ENCODE results near the gene KRTAP2-4.
"Not testable (repeated sequence)": the region's sequence is repeated elsewhere in the genome, so short reads cannot be mapped to it uniquely, and the experiment has no call there.

Gene KRTAP2-4, protein sequence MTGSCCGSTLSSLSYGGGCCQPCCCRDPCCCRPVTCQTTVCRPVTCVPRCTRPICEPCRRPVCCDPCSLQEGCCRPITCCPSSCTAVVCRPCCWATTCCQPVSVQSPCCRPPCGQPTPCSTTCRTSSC

DNA sequence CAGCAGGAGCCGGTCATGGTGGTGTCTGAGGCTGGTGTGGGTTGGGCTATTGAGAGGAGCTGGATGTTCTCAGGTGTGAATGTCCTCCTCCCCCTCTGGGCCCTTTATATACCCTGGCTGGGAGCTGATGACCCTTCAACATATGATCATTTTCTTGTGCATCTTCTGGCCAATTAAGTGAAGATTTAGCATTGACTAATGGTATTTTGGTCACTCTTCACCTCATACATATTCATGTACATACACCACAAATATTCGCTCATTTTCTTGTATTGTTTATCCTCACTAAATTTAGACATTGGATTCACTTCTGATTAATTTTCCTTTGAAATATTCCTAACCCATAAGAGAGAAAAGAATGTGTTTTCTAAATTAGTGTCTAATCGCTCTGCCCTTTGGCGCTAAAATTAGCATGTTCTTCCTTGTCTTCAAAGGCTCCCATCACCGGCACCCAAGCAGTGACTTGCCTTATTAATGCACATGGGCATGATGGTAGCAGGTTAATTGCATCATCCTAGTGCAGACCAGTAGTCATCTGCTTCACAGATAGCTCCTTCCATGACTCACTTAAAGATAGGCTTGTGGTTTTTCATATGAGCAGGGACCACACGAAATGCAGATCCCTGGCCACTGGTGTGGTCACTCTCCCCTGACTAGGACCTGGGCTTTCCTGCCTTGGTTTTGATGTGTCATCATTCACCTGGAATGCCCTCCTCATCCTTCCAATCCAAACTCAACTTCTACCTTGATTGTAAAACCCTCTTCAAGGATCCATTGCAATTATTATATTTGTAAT, at the start of gene KRTAP2-4:
Gene KRTAP2-4, minus strand, starts transcription at position 51 of the 796 bp plus-strand sequence. Its CDS starts 34 bp downstream, at position 17.
- DNase-seq: no peak

DNA sequence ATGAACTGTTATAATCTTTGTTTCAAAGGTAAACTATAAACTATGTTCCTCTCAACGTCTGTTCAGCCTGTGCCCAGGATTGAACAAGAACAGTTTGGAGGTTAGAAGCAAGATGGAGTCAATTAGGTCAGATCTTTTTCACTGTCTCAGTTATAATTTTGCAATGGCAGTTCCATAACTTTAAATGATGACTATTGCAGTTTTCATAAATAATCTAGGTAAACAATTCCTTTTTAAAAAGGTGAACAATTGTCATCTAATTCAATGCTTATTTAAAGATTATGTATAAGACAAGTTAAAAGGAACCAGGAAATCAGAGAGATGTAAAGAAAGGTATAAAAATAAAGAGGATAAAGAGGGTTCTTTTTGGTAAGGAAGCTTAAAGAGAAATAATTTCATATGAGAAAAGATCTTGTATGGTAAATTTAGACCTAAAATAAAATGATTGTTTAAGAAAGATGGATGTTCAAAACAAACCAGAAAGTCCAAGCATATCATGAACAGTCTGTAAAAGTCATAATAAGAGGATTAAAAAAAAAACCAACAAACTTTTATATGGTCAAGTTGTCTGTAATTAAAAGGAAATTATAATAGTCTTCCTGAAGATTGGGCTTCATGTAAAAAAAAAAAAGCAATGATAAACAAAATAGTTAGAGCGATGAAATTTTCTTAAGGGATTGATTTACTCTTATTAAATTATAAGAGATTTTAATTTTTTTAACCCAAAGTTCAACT, 45.6 kb upstream of the KRTAP2-4 start:
- no peak for DNase-seq

DNA sequence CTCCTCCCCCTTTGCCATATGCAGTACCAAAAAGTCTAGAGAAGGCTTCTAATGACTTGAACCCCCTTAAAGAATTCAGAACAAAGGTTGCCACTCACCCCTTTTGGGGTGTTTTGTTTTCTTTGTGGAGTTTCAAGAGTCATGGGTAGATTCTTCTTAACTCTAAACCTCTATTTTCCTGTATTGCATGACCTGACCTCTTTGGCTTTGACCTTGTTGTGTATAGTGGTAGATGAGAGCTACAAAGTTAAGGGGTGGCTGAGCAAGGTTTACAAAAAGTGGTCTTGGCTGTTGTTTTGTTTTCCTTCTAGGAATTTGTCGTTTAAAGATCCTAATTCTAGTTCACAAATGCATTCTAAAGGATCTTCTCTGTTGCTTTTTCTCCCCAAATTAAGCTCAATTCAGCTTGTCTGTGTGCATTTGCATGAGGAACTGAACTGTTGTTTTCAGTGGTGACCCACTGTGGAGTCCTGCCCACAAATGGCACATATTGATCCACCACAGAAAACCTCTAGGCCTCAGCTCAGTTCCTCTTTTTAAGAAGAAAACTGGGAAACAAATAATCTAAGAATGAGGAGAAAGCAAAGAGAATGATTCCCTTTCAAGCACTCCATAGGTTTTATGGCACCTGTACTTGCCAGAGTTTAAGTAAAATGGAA, 43.2 kb upstream of the KRTAP2-4 start:
- not testable (repeated sequence) for DNase-seq

DNA sequence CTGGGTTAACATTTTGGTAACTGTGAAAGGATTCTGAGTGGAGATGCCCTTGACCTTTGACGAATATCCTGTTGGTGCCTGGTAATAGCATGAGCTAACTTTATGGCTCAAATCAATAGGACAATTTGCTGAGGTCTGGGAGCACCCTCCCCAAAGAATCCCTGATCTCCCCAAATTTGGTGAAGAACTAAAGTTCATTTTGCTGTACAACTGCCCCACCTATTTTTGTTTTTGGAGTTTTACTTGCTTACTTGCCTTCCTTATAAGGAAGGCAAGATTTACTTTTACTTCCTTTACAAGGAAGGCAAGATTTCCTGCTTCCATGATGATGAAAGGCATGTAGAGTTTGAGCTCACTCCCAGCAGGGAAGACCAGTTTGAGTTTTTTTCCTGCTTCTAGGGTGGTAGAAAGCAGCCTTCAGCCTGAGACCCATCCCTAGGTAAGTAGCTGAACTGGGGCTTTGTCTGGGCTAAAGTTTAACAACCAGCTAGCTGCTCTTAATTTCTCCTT, 42.3 kb upstream of the KRTAP2-4 start:
- no peak for DNase-seq

DNA sequence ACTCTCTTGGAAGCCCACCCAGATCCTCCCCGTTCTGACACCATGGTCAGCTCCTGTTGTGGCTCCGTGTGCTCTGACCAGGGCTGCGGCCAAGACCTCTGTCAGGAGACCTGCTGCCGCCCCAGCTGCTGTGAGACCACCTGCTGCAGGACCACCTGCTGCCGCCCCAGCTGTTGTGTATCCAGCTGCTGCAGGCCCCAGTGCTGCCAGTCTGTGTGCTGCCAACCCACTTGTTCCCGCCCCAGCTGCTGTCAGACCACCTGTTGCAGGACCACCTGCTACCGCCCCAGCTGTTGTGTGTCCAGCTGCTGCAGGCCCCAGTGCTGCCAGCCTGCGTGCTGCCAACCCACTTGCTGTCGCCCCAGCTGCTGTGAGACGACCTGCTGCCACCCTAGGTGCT, 39.7 kb upstream of the KRTAP2-4 start, which contains the start of gene KRTAP4-9:
Gene KRTAP4-9, plus strand, starts transcription at position 43 of the 400 bp plus-strand sequence. Its CDS starts 0 bp downstream, at position 43.
- not testable (repeated sequence) for DNase-seq

DNA sequence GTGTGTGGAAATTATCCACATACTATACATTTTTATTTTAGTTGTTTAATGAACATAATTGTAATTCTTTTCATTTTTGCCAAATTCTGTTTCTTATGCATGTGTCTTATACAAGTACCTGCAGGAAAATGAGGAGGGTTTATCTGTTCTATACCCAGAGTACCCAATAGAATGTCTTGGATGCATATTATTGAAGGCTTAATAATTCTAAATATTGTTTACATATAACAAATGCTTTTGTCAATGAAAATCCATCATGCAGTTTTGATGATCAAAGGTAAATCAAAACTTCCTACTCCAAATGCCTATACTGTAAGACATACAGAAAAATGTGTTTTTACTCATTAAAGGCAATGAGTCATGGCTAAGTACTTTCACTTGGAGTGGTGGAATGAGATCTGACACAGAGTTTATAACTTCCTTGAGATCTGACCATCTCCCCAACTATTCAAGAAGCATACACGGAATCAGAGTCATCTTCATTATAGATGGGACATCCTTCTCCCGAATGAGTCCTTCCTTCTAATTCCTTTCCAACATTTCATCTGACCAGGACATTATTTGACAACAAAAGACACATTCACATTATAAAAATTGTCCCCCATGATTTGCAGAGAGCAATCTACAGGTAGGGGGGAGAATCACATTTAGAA, 38.8 kb upstream of the KRTAP2-4 start:
- DNase-seq: not testable (repeated sequence)

DNA sequence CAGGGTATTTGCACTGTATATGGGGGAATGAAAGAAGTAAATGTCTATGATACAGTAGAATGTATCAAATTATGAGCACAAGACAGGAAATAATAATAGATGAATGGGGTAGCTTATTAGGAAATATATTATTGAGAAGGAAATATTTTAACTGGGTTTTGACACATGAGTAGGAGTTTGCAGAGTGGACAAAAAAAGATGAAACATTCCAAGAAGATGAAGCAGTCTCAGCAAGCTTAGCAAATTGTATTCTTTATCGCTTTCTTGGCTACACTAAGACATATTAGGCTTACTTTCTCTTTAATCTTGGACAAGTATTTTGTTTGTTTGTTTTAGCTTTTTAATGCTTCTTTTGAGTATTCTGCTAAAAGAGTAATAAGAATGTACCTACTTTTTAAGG, 38.2 kb upstream of the KRTAP2-4 start:
- DNase-seq: no peak

DNA sequence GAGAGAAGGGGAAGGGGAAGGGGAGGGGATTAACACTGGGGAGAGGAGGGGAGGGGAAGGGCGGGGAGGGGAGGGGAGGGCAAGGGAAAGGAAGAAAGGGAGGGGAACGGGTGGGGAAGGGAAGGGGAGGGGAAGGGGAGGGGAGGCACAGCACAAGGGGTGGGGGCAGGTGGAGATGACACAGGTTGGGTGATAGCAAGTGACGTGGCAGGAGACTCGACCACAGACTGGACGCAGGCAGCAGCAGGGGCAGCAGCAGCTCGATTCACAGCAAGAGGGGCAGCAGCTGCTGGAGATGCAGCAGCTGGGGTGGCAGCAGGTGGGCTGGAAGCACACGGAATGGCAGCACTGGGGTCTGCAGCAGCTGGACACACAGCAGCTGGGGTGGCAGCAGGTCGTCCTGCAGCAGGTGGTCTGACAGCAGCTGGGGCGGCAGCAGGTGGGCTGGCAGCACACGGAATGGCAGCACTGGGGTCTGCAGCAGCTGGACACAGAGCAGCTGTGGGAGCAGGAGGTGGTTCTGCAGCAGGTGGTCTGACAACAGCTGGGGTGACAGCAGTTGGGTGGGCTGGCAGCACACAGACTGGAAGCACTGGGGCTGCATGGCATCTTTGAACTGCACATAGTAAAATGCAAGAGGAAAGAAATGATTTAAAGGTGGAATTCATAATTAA, 36.0 kb upstream of the KRTAP2-4 start, which contains the start of gene KRTAP4-16:
Gene KRTAP4-16, minus strand, starts transcription at position 624 of the 674 bp plus-strand sequence. Its CDS starts 0 bp downstream, at position 624.
- DNase-seq: no peak

DNA sequence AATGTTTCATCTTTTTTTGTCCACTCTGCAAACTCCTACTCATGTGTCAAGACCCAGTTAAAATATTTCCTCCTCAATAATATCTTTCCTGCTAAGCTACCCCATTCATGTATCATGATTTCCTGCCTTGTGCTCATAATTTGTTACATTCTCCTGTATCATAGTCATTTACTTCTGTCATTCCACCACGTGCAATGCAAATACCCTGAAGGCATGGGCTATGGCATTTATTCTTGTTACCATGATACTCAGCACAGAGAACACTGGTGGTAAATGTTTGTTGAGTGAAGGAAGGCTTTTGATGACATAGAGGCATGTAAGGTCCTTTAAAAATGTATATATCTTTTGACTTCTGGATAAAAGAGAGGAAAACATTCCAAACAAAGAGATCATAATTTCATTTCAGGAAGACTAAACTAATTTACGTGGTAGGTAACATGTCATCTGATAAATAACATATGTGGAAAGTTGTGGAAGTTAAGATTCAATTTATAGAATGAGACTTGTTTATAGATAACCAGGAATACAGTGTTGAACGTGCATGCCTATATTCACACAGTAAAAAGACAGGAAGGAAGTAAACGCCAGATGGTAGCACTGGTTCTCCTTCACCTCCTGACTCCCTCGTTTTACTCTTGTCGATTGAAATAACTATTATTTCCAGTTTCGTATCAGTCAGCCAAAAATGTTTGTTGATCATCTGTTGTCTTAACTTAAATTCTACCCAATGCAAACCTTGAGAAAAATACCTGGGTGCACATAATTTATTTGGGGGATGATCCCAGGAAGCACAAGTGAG, 34.2 kb upstream of the KRTAP2-4 start:
- not testable (repeated sequence) for DNase-seq

DNA sequence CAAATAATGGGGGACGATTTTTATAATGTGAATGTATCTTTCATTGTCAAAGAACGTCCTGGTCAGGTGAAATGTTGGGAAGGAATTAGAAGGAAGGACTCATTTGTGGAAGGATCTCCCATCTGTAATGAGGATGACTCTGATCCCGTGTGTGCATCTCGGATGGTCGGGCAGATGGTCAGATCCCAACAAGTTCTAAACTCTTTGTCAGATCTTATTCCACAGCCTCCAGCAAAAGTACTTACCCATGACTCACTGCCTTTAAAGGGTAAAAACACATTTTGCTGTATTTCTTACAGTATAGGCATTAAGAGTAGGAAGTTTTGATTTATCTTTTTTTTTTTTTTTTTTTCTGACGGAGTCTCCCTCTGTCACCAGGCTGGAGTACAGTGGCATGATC, 32.8 kb upstream of the KRTAP2-4 start:
- DNase-seq: no peak

DNA sequence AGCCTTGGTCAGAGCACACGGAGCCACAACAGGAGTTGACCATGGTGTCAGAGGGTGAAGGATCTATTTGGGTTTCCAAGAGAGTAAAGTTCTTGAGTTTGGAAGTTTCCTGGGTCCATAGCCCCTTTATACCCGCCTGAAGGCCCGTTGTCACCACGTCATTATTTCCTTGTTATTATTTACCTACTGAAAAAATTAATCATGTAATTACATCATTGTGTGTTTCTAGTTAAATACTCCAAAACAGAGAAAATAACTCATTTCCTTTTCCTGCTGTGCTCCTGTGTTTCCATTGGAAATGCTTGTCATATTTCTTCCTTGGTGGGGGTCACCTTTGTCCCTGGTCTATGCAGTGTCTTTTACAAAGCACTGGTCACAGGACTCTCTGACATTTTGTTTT, 32.4 kb upstream of the KRTAP2-4 start, which contains the start of gene KRTAP4-8:
Gene KRTAP4-8, minus strand, starts transcription at position 101 of the 400 bp plus-strand sequence. Its CDS starts 58 bp downstream, at position 43.
- DNase-seq: no peak

DNA sequence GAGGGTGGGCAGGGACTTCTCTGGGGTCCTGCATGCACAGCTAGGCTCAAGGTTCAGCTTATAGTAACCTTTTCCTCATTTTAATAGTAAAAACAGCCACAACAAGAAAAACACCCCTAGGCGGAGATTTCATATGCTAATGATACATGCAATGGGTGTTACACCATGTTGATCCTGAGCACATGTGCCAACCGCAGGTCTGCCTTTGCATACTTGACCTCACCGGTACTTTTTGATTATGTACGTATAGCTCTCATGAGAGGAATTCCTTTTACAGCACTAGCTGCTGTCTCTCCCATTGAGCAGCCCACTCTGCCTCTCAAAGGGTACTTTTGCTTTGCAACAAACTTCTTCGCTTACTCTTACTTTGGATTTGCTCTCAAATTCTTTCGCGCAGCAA, 30.4 kb upstream of the KRTAP2-4 start:
- no peak for DNase-seq

DNA sequence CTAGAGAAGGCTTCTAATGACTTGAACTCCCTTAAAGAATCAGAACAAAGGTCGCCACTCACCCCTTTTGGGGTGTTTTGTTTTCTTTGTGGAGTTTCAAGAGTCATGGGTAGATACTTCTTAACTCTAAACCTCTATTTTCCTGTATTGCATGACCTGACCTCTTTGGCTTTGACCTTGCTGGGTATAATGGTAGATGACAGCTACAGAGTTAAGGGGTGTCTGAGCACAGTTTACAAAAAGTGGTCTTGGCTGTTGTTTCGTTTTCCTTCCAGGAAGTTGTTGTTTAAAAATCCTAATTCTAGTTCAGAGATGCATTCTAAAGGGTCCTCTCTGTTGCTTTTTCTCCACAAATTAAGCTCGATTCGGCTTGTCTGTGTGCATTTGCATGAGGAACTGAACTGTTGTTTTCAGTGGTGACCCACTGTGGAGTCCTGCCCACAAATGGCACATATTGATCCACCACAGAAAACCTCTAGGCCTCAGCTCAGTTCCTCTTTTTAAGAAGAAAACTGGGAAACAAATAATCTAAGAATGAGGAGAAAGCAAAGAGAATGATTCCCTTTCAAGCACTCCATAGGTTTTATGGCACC, 23.2 kb upstream of the KRTAP2-4 start:
- DNase-seq: not testable (repeated sequence)

DNA sequence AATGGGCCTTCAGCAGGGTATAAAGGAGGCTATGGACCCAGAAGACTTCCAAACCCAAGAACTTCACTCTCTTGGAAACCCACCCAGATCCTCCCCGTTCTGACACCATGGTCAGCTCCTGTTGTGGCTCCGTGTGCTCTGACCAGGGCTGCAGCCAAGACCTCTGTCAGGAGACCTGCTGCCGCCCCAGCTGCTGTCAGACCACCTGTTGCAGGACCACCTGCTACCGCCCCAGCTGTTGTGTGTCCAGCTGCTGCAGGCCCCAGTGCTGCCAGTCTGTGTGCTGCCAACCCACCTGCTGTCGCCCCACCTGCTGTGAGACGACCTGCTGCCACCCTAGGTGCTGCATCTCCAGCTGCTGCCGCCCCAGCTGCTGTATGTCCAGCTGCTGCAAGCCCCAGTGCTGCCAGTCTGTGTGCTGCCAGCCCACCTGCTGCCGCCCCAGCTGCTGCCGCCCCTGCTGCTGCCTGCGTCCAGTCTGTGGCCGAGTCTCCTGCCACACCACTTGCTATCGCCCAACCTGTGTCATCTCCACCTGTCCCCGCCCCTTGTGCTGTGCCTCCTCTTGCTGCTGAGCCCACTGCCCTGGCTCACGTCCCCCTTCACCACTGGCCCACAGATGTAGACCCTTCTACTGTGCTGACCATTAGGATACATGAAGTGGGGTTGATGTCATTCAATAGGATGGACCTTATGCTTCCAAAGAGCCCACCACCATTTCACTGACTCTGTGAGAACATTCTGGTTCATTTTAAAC, 18.6 kb upstream of the KRTAP2-4 start, which contains the start of gene KRTAP4-7:
Gene KRTAP4-7, plus strand, starts transcription at position 51 of the 757 bp plus-strand sequence. Its CDS starts 57 bp downstream, at position 108.
- not testable (repeated sequence) for DNase-seq

DNA sequence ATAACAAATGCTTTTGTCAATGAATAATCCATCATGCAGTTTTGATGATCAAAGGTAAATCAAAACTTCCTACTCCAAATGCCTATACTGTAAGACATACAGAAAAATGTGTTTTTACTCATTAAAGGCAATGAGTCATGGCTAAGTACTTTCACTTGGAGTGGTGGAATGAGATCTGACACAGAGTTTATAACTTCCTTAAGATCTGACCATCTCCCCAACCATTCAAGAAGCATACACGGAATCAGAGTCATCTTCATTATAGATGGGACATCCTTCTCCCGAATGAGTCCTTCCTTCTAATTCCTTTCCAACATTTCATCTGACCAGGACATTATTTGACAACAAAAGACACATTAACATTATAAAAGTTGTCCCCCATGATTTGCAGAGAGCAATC, 17.7 kb upstream of the KRTAP2-4 start:
- DNase-seq: not testable (repeated sequence)

DNA sequence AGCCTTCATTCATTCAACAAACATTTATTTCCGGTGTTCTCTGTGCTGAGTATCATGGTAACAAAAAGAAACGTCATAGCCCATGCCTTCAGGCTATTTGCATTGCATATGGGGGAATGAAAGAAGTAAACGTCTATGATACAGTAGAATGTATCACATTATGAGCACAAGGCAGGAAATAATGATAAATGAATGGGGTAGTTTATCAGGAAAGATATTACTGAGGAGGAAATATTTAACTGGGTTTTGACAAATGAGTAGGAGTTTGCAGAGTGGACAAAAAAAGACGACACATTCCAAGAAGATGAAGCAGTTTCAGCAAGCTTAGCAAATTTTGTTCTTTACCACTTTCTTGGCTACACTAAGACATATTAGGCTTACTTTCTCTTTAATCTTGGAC, 16.9 kb upstream of the KRTAP2-4 start:
- no peak for DNase-seq

DNA sequence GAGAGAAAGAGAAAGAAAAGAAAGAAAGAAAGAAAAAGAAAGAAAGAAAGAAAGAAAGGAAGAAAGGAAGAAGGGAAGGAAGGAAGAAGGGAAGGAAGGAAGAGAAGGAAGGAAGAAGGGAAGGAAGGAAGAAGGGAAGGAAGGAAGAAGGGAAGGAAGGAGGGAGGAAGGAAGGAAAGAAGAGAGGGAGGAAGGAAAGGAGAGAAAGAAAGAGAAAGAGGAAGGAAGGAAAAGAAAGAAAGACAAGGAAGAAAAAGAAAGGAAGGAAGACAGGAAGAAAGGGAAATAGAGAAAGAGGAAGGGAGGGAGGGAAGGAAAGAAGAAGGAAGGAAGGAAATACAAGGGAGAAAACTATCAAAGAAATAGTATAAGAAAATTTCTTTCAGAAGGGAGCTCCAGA, 11.1 kb upstream of the KRTAP2-4 start:
- DNase-seq: no peak

DNA sequence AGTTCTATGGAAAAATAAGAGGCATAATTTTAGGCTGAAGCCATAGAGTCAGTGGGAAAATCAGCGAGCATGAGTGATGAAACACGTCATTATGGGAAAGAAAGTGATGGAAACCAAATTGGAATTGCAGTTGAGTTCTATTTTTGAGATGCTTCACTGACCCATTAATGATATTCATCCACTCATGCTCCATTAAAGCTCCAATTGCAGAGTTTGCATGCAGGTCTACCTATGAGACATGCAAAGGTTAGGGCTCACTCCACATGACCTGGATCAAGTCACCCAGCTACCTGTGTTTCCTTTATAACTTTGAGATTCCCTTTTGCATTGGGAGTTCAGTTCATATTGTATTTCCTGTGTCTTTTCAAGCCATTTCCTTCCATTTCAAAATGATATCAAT, 8.0 kb upstream of the KRTAP2-4 start:
- no peak for DNase-seq
